HG03025 (cell line): ENCODE data around the gene TWSG1.
"Not testable (repeated sequence)": the region's sequence is repeated elsewhere in the genome, so short reads cannot be mapped to it uniquely, and the experiment has no call there.

Source experiments
- ATAC-seq: cut with Tn5 transposase; IDR thresholded peaks from one replicate; pipeline ENCODE4 v1.9.1; 2021; ENCODE audit warnings: mild to moderate bottlenecking, moderate library complexity; ENCODE audit not compliant: unreplicated experiment, low FRiP score

TWSG1 gene

DNA sequence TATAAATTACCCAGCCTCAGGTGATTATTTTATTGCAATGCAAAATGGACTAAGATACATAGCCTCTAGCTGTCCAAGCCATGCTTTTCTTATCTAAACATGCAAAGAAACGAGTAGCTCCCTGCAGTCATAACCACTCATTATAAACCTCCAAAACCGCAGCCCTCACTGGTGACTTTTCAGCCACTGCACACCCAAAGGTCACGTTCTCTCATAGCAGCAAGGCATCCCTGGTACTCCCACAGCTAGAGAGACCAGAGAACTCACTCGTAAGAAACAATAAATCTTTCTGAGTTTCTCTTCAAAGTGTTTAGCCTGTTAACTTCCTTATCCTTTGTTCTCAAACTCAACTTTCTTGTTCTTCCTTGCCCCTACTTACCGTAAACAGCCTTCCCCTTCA is 112.3 kb downstream of the TWSG1 start:
- ATAC-seq: no peak

DNA sequence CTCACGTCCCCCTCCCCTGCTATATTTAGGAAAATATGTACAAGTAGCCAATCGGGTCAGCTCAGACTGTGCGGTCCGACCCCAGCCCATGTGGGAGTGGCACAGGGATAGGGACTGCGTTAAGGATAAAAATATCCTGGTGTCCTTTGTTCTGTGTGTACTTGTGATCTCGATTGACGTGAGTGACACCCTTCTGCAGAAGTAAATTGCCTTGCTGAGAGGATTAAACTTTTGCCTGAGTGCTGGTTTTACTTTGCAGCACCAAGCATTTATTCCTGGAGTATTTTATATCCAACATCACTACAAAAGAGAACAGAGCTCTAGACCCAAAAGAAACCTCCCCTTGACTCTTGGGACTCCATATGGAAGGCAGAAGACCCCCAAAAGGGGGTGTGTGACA is 112.8 kb downstream of the TWSG1 start:
- ATAC-seq: no peak

DNA sequence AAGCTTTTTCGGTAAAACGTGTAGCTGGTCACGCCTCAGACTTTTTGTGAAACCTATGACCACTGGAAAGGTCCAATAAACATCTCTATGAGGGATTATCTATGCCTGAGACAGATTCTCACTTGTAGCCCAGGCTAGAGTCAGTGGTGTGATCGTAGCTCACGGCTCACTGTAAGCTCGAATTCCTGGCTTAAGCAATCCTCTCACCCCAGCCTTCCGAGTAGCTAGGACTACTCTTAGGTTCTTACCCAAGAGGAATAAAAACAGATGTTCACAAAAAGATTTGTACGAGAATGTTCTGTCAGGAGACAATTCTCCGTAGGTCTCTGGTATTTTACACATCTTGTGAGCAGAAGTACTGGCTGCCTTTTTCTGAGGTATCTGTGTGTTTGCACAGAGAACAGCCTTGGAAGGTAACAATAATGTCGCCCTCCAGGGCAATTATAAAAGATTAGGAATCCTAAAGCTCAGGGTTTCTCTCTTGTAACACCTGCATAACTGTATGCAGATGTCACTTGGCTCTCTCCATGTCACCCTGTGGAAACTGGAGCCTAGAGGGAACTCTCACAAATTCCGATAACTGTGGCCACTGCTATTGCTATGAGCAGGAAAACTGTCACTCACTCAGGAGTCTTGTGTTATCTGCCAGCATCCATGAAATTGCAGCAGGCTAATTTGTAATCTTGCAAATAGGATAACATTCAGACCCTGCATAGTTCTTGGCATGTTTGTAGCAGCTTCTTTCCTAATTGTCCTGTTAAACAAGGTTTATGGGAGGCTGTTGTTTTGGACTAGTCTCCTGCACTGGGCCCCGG is 115.2 kb downstream of the TWSG1 start:
- ATAC-seq: no peak

DNA sequence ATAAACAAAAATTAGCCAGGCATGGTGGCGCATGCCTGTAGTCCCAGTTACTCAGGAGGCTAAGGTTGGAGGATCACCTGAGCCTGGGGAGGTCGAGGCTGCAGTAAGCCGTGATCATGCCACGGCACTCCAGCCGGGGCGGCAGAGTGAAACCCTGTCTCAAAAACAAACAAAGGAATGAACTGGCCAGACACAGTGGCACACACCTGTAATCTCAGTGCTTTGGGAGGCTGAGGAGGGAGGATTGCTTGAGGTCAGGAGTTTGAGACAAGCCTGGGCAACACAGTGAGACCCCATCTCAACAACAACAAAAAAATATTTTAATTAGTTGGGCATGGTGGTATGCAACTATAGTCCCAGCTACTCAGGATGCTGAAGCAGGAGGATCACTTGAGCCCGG is 116.3 kb downstream of the TWSG1 start:
- ATAC-seq: not testable (repeated sequence)
